NCI-H748 (cell line): ENCODE data around the gene FBXL13.
"Not testable (repeated sequence)": the region's sequence is repeated elsewhere in the genome, so short reads cannot be mapped to it uniquely, and the experiment has no call there.

Experiments used
- DNase-seq: peaks from one replicate; lab custom pipeline; 2025; ENCODE audit not compliant: unreplicated experiment; lab: John Stamatoyannopoulos, UW

Gene FBXL13

GRCh38 chr7:102778663-102779062 lies 295.9 kb downstream of the FBXL13 start:
- not testable (repeated sequence) for DNase-seq

DNA sequence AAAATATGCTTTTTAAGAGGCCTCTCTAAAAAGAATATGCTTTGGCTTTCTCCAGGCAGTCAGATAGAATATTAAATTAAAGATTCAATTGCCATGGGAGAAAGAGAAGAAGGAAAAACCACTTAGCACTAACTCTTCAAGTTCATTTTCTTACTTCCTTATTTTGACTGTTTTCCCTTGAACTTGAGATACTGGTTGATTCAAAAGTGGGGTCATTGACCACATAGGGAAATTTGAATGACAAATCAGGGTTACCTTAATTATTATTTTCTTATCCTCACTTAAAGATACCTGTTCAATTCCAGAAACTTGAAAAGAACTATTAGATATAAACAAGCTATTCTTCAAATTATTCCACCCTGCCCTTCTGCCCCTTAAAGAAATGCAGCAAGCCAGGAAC lies 298.4 kb downstream of the FBXL13 start:
- DNase-seq = not testable (repeated sequence)

- not testable (repeated sequence) for DNase-seq
Measured at GRCh38 chr7:102770467-102770866, 304.1 kb downstream of the FBXL13 start.

- not testable (repeated sequence) for DNase-seq
Measured at GRCh38 chr7:102769657-102770192, 304.9 kb downstream of the FBXL13 start.

DNA sequence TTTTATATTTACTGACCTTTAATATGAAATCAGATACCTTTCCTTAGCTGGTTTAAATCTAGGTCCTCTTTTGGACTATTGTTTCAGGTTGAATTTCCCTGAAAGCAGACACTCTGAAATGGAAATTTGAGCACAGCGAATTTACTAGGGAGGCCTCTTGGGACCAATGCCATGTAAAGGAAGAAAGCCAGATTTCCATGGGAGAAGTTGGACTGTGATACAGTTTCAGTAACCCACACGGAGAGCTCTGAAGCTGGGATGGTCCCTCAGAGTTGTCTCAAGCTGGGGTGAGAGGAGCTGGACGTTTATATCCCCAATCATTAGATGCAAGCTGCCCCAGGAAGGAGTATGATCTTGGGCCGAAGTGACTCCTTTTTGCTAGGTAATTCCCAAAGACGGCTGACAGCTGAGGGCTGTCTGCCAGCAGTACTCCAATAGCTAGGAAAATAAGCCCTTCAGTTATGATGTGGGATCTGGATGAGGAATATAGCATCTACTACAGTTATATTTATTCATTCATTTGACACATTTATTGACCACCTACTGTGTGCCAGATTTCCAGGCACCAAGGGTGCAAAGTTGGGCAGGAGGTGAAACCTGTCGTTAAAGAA lies 311.2 kb downstream of the FBXL13 start:
- DNase-seq = not testable (repeated sequence)
